Stimulated activated naive CD4-positive, alpha-beta T cell treated with Interleukin-2 at 50 U/mL for 16 hours (primary cell): ENCODE data around the gene RAD9A.

Experiments used
- DNase-seq: peaks from one replicate; lab custom pipeline; 2025; lab: John Stamatoyannopoulos, UW

Gene RAD9A

GRCh38 chr11:67375320-67376055 lies 16.3 kb upstream of the RAD9A start:
- no peak for DNase-seq

- no peak for DNase-seq
Measured at GRCh38 chr11:67376063-67376820, 15.5 kb upstream of the RAD9A start.

- no peak for DNase-seq
Measured at GRCh38 chr11:67376873-67377808, 14.6 kb upstream of the RAD9A start.

- DNase-seq, result no peak
Measured at GRCh38 chr11:67378544-67378943, 13.2 kb upstream of the RAD9A start.

GRCh38 chr11:67379061-67380058 lies 12.4 kb upstream of the RAD9A start:
- DNase-seq, result no peak

- no peak for DNase-seq
Measured at GRCh38 chr11:67381244-67381972, 10.4 kb upstream of the RAD9A start.

GRCh38 chr11:67382276-67383136 lies 9.3 kb upstream of the RAD9A start:
- peak; percentile 73 for DNase-seq

GRCh38 chr11:67384851-67385366 lies 6.9 kb upstream of the RAD9A start:
- no peak for DNase-seq

GRCh38 chr11:67387069-67387468 lies 4.7 kb upstream of the RAD9A start:
- DNase-seq, result no peak

GRCh38 chr11:67387518-67387917 lies 4.3 kb upstream of the RAD9A start:
- no peak for DNase-seq

- peak; percentile 31 for DNase-seq
Measured at GRCh38 chr11:67389477-67389876, 2.3 kb upstream of the RAD9A start.

GRCh38 chr11:67390947-67391303 lies 861 bp upstream of the RAD9A start:
- no peak for DNase-seq

- DNase-seq, result no peak
Measured at GRCh38 chr11:67392183-67392715, 463 bp downstream of the RAD9A start.

- DNase-seq, result no peak
Measured at GRCh38 chr11:67393437-67393836, 1.7 kb downstream of the RAD9A start.

- DNase-seq, result no peak
Measured at GRCh38 chr11:67393990-67394389, 2.2 kb downstream of the RAD9A start.

GRCh38 chr11:67395555-67396258 lies 3.9 kb downstream of the RAD9A start:
- no peak for DNase-seq

GRCh38 chr11:67396259-67396581 lies 4.4 kb downstream of the RAD9A start:
- DNase-seq, result no peak

- DNase-seq, result no peak
Measured at GRCh38 chr11:67396587-67397389, 5.0 kb downstream of the RAD9A start.
